ENCODE results near the gene IRX2.

The IRX2 gene

DNA sequence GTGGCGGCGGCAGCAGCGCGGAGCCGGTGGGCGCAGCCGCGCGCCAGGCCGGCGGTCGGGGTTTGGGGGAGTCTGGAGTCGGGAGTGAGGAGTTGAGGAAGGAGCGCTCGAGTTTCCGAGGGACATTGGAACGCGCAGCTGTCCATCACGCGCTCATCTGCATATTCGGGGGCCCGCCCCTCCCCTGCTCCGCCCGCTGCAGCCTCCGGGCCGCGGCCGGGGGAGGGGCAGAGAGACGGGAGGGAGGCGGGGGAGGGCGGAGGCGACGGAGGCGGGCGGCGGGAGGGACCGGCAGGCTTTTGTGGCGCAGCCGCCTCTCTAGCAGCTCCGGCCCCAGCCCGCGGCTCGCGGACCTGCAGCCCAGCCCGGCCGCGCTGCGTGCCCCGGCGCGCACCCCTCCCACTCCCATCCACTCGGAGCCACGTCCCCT, at the start of gene IRX2:
Gene IRX2, minus strand, starts transcription at position 86 of the 430 bp plus-strand sequence. CDS start 264 bp downstream, outside the sequence.
- no peak for DNase-seq

DNA sequence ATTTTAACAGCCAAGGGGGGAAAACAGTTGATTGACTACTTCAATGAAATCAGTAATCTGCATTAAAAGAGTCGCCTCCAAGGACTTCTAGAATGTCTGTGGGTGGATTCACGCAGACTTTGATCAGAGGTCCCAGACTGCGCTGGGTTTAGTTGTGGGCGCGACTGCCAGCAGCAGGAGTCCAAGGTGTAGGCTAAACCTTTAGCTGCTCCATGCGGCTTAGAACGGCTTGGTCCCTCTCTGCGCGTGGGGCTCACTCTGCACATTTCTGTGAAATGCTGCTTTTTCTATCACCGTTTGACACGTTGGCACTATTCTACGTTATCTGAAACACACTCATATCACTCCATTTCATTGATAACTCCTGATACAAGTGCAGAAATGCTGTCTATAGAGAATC, 48.6 kb upstream of the IRX2 start:
- DNase-seq = no peak

DNA sequence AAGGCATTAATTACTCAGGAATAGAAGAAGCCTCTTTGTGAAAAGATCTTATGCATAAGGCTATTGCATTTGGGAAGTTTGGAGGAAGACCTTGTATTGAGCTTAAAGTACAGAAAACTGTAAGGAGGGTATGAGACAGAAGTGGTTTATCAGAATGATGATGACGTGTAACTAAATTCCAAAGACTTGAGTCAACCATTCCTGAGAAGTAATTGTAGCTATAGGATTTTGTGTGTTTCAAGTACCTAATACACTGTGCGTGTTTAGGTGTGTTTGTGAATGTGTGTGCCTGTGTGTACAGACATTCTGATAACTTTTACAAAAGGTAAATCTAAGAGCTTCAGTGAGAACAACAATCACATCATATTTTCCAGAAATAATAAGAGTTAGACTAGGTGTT, 46.5 kb upstream of the IRX2 start:
- no peak for DNase-seq

DNA sequence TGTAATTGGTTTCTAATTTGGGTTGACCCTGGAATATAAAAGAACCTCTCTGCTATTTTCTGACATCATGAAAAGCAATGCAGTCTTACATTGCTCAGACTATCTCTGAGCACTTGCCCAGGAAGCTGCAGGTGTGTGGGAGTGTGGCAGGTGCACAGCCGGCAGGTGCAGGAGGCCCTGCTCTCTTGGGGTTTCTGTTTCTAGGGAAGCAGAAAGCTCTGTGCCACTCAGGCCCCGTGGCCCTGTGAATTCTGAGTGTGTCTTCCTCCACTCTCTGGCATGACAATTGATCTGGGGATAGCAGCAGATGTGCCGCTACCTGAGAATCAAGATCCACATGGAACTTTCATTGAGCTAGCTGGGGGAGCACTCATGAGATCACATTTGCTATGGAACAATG, 45.7 kb upstream of the IRX2 start:
- no peak for DNase-seq

DNA sequence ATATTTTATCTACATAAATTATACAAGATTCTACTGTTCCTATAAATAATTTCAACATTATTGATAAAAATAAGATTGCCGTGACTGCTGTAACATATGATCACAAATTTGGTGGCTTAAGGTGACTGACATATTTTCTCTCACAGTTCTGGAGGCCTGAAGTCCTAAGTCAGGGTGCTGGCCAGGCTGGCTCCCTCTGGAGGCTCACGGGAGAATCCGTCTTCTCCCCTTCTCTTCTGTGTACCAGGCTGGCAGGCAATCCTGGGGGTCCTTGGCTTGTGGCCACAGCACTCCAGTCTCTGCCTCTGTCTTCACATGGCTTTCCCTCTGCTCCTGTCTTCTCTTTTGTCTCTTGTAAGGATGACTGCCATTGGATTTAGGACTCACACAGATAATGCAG, 31.7 kb upstream of the IRX2 start:
- no peak for DNase-seq

DNA sequence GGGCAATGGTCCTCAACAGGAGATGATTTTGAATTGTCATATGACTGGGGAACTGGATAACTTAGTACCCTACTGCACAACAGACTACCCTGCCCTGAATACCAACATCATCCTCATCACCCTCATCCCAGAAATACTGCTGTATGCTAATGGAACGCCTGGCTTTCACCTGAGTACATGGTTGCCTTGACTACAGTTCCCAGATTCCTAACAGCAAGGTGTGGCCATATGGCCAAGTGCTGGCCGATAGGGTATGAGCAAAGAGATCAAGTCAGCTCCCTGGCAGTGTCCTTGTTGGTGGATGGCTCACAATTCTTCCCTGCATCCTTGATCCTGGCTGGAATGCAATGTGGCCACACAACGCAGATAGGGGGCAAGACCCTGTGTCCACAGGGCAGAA, 31.2 kb upstream of the IRX2 start:
- DNase-seq = no peak

DNA sequence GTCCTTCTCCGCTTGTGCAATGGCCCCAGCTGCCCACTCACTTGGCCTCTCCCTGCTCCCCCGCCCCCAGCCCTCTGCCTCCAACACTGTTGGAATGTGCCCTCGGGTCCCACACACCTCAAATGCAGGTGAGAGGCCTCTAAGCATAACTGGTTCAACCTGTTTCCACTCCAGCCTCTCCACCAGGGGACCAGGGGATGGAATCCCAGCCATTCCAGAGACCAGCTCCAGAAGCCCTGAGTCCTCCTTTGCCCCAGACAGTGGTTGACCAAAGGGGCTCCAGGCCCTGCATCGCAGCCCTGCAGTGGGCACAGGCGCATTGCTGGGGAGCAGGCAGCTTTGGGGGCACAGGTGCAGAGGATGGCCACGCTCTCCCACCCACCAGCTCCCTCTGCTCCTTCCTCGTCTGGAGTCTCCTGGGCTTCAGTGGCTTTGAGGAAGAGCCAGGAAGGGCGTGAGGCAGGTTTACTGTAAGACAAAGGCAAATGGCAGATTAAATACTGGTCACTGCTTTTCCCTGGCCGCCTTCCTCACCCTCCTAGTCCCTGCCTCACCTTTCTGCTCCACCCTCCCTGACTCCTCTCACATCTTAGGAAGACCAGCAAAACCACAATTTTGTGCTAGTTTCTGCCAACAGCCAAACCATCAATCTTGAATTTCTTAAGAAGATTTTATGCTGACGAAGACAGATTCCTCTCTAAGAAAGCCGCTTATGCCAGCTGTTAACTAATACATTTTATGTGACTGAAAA, 29.1 kb upstream of the IRX2 start:
- DNase-seq = no peak

DNA sequence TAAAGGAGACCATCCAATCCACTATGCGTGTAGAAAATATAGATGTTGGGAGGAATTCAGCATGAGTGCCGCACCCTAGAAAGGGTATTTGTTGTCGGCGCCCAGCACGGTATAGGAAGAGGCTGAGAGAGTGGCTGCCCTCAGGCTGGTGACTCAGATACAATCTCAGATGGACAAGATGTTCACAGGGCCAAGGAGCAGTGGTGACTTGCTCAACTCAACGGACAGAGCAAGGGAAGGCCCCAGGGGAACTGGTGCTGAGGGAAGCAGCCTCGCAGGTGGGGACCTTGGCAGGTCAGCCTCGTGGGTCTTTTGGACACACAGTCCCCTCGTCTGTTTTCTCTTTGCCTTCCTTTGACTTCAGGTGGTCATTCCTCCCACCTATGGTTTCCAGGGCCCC, 28.0 kb upstream of the IRX2 start:
- no peak for DNase-seq

DNA sequence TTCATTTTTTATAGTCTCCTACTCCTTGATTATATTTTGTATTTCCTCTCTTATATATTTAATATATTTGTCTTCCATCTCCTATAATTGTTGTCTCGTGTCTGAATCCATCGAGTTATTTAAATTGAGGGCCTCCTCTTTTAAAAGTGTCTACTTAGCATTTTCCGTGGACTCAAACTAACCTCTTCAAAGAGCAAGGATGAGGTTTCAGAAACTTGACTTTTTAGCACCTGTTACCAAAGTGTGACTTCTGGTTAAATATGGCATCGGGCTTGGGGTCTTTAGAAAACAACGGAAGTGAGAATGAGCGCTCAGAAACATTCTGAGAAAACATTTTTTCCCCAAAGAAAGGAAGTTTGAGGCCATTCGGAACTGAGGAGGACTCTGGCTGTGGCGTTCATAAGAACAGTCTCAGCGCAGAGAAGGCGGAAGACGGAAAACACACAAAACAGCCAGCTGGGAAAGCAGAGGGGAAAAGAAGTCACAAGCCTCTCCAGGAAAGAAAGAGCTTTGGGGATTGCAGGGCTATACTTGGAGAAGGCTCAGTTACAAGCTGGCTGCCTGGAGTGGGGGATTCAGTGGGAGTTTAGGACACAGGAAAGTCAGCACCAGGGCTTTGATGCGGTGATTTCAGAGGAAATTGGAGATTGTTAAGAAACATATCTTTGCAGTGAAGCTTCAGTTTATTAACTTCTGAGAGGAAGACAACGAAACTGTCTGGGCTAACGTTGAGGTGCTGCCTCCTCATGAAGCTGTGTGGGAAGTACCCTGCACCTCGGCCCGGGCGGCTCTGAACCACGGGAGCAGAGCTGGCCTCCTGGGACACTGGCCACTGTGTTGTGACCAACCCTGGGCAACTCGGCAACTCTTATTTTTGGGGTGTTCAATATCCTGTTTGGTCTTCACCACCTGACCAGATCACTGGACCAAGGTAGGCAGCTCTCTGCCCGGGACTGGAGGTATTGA, 25.1 kb upstream of the IRX2 start:
- DNase-seq = no peak

DNA sequence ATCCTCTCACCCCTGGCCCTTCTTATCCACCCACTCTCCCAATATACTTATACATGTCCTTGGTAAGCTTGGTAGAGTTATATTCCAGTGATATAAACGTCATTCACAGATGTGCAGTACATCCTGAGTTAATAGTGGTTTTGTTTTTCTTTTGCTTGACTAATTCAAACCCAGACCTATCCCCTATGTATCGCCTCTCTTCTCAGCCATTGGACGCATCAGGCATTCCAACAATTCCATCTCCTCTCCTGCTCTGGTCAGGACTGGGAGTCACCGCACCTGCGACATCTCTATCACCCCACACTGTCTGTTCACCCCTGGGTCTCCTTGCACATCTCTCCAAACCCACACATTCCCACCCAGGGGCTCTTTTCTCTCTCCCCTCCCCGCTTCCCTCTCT, 21.9 kb upstream of the IRX2 start:
- no peak for DNase-seq

DNA sequence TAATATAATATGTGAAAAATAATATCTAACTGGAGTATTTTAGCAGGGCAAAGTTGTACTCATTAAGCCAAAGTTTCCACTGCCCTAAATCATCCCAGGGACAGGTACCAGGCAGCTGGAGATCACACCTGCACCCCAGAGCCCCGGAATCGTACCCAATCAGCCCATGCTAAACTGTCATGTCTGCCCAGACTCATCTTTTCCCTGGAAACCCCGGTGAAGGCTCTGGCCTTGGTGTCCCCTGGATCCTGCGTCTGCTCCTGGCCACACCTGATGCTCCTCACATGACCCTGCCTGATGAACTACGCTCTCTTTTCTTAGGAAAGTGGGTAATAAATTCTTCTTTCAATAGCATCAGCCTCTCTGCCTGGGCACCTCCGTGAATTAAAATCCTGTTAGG, 15.6 kb upstream of the IRX2 start:
- no peak for DNase-seq

DNA sequence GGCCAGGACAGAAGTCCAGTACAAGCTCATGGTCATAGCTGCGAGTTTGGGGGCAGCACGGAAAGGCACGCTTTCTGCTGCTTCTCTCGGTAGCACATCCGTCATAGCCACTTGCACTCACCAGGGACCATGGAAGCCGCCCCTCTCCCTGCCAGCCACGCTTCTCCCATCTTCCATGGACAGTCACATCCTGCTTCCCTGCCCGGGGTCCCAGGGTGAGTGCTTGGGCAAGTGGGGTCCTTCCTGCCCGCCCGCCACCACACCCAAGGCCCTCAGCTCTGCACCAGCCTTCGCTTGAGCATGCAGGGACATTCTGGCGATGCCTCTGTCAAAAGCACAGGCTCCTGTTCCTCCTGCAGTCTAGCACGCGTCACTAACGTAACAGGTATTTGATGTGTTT, 13.1 kb upstream of the IRX2 start:
- no peak for DNase-seq

DNA sequence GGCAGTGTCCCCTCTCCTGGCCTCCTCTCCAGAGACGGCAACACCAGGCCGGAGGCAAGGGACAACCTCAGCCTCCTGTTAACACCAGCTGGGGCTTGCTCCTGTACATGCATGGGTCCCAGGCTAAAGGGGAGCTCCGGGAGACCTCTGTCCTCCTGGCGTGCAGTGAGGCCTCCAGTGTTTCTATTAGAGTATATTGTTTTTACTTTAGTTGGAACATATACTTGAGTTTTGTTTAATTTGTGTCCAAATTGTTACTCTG, 12.0 kb upstream of the IRX2 start:
- DNase-seq = no peak

DNA sequence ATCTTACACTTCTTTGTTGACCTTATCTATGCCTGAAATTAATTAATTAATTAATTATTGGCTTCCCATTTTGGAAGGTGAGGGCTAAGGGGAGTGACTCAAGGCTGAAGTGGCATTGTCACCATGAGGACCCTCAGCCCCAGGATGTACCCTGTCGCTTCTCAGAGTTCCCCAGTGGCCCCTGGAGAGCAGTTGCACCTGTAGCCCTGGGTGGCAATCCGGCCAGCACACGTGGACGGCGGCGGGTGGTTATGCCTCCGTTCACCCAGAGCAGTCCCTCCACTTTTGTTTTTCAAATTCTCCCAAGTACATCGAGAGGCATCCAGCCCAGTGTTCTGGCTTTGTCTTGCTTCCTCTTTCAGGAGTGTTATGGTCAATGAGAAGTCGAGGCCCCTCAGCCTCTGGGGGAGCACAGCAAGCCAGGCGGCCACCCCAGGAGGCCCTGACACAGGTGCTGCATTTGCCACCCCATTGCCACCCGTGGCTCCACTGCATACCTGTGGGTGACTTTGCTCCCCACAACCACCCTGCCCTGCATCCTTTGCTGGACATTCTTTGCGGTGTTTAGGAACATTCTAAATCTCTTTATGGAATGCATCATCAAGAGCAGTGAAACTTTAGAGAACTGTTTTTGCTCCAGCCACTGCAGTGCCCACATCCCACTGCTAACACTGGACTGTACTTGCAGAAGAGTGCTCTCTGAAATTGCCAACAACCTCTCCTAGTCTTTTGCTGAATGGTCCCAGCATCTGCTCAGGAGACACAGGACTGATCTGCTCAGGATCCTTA, 11.5 kb upstream of the IRX2 start:
- no peak for DNase-seq

DNA sequence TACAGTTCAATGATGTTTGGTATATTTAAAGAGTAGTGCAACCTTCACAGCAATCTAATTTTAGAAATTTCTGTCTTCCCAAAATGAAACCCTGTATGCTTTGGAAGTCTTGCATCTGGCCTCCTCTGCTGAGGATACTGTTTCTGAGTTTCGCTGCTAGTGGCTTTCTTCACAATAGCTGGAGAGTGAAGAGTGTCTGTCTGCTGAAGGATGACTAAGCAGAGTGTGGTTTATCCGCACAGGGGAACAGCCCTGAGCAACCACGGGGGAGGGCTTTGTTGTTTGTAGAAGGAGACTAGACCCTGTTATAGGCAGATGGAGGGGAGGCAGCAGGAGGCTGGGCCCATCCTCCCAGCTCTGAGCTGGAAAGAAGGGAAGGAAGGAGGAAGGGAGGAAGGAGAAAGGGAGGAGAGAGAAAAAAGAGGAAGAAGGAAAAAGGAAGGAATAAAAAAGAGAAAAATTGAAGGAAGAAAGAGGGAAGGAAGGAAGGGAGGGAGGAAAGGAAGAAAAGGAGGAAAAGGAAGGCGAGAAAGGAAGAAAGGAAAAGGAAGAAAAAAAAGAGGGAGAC, 10.5 kb upstream of the IRX2 start:
- DNase-seq = no peak

DNA sequence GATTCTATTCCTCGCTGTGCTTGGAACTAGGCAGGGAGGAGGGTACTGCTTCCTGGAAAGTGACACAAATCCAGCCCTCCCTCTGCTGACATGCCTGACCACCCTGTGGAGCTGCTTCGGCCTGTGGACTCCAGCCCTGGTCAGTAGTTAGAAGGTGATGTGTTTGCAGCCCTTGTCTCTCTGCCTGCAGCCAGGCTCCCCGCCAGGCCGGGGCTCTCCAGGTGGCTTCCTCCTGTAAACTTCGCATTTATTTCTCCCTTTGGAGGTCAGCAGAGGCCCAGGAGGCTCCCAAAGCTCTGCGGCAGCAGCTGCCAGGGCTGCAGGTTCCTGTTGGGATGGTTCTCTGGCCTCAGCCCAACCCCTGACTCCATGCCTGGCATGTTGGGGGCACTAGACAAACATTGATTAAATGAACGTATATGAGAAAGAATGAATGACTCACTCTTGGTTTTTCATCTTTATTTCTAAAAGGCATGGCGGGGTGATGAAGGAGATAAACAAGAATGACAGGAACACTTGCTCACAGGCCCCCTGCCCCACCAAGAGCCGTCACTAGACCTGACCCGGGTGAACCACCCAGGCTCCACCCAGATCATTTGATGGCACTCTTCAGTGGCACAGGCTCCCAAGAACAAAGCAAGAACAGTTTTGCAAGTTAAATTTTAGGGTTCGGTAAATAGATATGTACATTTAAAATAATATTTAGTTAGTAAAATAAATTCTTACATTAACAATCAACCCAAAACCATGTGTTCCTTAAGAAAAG, 8.4 kb upstream of the IRX2 start:
- DNase-seq = no peak

DNA sequence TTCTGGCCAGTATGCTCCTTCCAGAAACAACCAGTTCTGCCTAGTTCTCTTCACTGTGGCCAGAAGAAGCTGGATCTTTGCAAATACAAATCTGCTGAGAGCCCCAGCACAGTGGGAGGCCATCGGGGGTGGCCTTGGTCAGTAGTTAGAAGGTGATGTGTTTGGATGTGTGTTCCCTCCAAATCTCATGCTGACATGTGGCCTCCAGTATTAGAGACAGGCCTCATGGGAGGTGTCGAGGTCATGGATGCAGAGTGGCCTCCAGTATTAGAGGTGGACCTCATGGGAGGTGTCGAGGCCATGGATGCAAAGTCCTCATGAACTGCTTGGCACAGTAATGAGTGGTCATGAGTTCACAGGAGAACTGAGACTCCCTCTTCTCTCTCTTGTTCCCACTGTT, 7.6 kb upstream of the IRX2 start:
- no peak for DNase-seq

DNA sequence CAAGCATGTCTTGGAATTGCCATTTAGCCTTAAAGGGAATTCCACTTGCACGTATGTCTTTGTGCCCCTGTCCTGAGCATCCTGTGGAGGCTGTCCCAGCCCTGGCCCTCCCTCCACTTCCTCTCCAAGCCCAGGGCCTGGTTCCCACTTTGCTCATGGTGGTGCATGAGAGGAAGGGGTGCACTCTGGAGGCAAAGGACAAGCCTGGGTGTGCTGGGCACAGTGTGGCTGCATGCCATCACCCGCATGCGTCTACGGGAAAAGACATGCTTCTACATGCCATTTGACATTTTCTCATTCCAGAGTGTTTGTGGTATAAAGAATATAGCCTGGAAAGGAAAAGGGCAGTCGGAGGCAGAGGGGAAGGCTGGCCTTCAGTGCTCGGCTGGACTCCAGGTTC, 7.2 kb upstream of the IRX2 start:
- DNase-seq = no peak

DNA sequence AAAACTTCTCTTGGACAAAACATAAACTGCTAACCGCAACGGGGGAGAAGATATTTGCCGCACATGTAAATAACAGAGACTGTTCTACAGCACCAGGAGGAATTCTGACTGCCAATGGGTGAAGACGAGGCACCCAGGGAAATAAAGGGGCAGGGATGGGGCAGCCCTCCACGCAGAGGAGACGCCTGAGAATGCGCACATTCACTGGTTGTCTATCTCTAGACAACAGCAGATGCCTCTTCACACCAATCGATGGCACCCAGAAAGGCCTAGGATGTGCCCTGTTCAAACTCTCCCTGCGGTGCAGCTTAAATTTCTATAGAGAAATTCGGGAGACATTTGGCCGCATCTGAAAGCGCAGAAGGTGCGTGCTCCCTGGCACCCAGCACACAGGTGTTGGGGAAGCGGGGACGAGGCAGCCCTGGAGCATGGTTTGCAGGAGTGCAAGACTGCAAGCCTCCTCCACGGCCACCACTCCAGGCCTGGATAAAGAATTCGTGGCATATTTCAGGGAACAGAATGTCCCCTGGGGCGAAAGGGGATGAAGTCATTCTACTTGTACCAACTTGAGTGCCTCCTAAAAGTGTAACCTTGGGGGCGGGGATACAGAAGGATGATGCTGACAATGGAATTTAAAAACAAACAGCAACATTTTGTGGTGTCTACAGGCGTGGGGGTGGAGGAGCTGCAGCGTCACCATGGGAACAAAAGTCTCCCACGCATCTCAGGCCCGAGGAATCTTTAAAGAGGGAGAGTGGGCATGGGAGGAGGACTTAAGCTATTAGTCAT, 6.3 kb upstream of the IRX2 start:
- no peak for DNase-seq

DNA sequence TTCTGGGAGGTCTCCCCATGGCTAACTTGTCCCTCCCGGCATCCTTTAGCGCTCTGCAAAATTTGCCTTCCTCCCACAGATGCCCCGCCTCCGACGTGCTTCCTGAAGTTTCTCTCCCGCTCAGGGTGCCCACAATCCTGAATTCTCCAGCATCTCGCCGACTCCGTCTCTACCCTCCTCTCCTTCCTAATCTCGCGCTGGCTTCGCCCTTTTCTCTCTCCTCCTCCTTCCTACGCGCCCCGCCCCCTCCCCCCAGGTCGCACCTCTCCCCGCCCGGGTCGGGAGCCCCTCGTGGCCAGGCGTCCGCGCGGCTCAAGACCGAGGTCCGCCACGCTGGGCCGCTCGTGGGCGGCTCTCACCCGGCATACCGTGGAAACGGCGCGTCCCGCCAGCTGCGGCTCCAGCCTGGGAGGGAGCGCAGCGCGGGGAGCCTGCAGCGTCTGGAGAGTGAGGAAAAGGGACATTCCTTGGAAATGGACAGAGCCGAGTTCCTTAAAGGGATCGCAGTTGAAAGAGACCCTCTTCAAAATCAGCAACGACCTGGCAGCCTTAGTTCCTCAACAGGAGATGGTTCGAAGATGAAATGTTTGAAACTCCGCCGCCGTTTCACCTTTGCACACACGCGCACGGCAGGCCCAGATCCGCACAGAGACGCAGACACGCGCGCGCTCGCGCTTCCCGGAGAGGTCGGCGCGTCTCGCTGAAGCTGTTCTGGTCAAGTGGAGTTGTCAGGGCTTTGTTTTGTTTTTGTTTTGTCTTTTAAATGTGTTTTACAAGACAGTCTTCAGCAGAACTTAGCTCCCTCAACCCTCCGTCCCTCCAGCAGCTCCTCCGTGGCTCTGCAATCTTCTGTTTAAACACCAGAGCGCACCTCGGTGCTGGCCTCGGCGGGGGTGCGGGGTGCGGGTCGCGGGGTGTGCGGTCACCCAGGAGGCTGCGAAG, 5.0 kb upstream of the IRX2 start:
- DNase-seq = no peak

Data from stimulated activated CD4-positive, alpha-beta T cell treated with anti-CD3 and anti-CD28 coated beads, Interleukin-2, amount 100 ng/mL, for 48 hours (primary cell).